ENCODE measurements around the gene PRDM16.
A peak's percentile ranks its signal among the peaks of the same experiment; 100 is the strongest.

Gene PRDM16

GRCh38 chr1:3292868-3293562 lies 224.0 kb downstream of the PRDM16 start:
- DNase-seq, result no peak

- DNase-seq, result no peak
Measured at GRCh38 chr1:3293563-3294080, 224.6 kb downstream of the PRDM16 start.

GRCh38 chr1:3294450-3294849 lies 225.4 kb downstream of the PRDM16 start:
- DNase-seq, result no peak

- DNase-seq, result no peak
Measured at GRCh38 chr1:3295846-3296245, 226.8 kb downstream of the PRDM16 start.

- DNase-seq, result no peak
Measured at GRCh38 chr1:3296326-3296725, 227.3 kb downstream of the PRDM16 start.

GRCh38 chr1:3296826-3297225 lies 227.8 kb downstream of the PRDM16 start:
- no peak for DNase-seq

GRCh38 chr1:3297756-3298155 lies 228.8 kb downstream of the PRDM16 start:
- DNase-seq, result no peak

GRCh38 chr1:3298197-3298596 lies 229.2 kb downstream of the PRDM16 start:
- no peak for DNase-seq

GRCh38 chr1:3304246-3304645 lies 235.2 kb downstream of the PRDM16 start:
- DNase-seq, result no peak

GRCh38 chr1:3304692-3305091 lies 235.7 kb downstream of the PRDM16 start:
- DNase-seq, result no peak

- no peak for DNase-seq
Measured at GRCh38 chr1:3305156-3305555, 236.2 kb downstream of the PRDM16 start.

GRCh38 chr1:3306583-3307291 lies 237.7 kb downstream of the PRDM16 start:
- peak; percentile 93 for DNase-seq

- DNase-seq, result no peak
Measured at GRCh38 chr1:3307359-3307758, 238.4 kb downstream of the PRDM16 start.

GRCh38 chr1:3308053-3308452 lies 239.1 kb downstream of the PRDM16 start:
- no peak for DNase-seq

- no peak for DNase-seq
Measured at GRCh38 chr1:3310718-3311400, 241.9 kb downstream of the PRDM16 start.

- no peak for DNase-seq
Measured at GRCh38 chr1:3311711-3312110, 242.7 kb downstream of the PRDM16 start.

- no peak for DNase-seq
Measured at GRCh38 chr1:3312310-3312897, 243.4 kb downstream of the PRDM16 start.

GRCh38 chr1:3312898-3313575 lies 244.0 kb downstream of the PRDM16 start:
- DNase-seq, result peak; percentile 98

- DNase-seq, result peak; percentile 91
Measured at GRCh38 chr1:3313576-3313950, 244.6 kb downstream of the PRDM16 start.

- peak; percentile 76 for DNase-seq
Measured at GRCh38 chr1:3314491-3315381, 245.7 kb downstream of the PRDM16 start.

All from fibroblast of skin of right quadriceps (primary cell).